Putamen (tissue), 1 donor: ENCODE data around the gene SLC51A.

Experiments
- DNase-seq: peaks from one replicate; pipeline ENCODE4 v3.0.0-alpha.2; 2016; ENCODE audit warnings: low spot score

The SLC51A gene

DNA sequence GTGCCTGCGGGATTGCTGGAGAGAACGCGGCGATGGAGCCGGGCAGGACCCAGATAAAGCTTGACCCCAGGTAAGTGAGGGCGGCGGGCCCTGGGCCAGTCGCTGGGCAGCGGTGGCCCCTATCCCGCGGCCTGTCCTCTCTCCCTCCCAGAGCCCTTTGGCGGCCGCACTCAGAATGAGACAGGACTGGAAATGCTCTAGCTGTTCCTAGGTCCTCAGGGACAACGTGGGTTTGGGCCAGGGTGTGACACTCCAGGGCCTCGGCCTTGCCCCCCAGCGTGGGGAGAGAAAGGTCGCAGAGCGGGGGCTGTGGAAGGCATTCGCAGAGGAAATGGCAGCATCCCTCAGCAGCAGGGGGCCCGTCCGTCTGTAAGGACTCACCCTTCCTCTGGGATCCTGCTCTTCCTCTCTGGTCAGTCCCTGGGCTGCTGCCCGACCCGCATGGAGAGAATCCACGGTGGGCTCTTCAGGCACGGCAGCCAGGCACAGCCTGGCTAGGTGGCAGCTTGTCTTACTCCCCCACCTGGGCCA, 412 bp downstream of the SLC51A start:
- DNase-seq = no peak

DNA sequence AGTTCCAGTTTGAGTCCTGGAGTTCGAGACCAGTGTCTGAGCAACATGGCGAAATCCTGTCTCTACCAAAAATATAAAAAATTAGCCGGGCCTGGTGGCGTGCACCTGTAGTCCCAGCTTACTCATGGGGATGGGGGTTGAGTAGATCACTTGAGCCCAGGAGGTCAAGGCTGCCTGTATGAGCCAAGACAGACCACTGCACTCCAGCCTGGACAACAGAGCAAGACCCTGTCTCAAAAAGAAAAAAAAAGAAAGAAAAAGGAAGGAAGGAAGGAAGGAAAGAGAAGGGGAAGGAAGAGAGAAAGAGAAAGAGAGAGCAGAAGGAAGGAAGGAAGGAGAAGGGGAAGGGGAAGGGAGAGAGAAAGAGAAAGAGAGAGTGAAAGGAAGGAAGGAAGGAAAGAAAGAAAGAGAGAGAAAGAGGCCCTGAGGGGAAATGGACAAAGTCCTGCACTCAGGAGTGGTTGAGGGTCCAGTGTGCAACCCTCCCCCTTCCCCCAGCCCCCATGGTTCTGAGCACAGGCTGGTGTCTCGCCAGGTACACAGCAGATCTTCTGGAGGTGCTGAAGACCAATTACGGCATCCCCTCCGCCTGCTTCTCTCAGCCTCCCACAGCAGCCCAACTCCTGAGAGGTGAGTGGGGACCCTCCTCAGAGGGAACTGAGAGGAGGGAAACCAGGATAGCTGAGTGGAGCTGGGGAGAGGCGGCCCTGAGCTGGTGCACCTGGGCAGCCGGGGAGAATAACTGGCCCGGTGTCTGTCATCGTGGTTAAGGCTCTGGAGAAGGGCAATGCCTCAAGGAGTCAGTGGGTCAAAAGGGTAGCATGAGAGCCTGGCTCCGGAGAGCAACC, 1.2 kb downstream of the SLC51A start:
- no peak for DNase-seq

DNA sequence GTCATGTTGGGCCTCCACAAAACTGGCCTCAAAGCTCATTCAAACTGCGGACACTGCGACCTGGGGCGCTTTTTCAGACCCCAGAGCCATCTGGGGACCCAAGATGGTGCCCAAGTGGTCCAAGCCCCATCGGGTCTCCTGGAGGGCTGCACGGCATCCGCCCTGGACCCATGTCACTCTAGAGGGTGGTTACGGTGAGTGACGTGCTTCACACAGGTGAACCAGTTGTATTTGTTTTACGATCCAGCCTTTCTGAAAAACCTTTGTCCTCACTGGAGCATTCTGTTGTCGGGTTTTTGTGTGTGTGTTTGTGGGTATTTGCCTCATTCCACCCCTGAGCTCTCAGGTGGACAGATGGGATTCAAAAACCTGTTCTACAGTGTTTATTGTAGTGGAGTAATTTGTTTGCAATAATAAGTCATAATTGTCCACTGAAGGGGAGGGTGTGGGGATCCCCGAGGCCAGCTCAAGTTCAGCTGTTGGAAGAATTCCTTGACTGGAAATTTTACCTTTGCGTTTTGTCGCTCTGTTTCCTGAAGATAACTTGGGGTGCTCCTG, 1.9 kb downstream of the SLC51A start:
- no peak for DNase-seq

DNA sequence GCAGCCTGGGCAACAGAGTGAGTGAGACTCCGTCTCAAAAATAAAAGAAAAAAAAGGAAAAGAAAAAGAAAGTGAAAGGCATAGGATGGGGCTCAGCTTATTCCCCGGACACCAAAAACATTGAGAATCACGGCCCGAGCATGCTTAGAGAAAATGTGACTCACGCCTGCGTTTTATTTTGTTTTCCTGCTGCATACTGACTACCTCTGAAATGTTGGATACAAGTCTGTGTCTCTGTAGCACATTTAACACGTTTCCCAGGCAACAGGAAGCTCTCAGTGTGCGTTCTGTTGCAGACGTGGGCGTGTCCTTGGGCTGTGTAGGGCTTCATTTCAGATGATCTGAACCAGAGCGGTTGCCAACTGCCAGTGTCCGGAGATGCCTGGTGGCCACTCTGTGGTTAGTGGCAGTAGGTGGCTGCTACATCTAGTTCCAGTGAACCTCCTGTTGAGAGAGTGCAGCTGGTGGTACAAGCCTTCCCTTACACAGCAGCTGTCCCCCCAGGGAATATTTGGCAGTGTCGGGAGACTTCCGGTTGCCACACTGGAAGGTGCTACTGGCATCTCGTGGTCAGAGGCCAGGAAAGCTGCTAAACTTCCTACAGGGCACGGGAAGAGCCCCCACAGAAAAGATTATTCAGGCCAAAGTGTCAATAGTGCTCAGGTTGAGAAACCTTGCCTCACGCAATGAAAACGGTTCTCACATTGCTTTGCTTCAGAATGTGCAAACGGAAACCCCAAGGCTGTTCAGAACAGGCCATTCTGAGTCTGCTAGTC, 3.0 kb downstream of the SLC51A start:
- peak; percentile 34 for DNase-seq

GRCh38 chr3:196219970-196220311, 3.6 kb downstream of the SLC51A start:
- DNase-seq = no peak

DNA sequence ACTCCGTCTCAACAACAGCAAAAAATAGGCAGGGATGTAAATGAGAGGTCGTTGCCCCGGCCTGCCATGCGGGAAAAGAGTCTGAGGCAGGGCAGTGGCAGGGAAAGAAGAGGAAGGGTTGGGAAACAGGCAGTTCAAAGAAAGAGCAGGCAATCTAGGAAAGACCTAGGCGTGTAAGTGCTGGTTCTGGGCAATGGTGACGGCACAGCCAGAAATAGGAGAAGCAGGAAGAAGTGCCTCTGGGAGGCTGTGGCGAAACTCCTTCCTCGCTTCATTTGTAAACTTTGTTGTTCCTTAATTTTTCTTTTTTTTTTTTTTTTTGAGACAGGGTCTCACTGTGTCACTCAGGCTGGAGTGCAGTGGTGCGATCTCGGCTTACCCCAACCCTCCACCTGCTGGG, 4.3 kb downstream of the SLC51A start:
- DNase-seq = no peak

DNA sequence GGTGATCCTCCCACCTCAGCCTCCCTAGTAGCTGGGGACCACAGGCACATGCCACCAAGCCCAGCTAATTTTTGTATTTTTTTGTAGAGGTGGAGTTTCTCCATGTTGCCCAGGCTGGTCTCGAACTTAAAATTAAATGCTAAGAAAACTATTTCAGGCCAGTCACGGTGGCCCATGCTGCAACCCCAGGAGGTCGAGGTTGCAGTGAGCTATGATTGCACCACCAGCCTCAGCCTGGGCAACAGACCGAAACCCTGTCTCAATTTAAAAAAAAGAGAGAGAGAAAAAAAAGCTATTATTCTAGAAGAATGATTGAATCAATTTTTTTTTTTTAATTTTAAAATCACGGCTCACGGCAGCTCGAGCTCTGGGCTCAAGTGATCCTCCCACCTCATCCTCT, 4.7 kb downstream of the SLC51A start:
- DNase-seq = no peak

DNA sequence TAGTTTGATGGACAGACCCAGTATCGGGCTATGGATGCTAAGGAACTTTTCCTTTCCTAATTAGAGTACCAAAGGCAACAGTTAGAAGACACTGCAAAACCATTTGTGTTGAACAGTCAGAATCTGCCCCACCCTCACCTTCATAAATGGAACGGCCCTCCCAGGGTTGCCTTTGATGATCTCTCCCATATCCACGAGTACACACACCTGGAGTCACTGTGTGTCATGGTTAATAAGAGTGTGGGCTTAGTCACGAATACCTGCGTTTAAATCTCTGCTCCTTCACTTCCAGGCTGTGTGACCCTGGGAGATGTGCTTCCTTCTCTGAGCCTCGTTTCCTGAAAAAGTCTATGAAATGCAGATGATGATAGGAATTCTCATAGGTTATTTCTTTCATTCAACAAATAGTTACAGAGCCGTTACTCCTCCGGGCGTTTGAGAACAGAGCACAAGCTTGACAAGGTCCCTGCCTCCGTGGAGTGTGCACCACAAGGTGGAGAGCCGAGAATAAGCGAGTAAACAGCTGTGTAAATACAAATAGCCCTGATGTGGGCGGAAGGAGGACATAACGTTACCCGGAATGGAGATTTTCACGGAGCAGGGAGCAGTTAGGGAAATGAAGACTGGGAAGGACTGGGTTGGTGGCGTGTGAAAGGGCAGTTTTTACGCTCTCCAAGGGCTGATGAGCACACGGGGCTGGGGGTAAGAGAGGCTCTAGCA, 6.7 kb downstream of the SLC51A start:
- no peak for DNase-seq

GRCh38 chr3:196225086-196225485, 8.8 kb downstream of the SLC51A start:
- no peak for DNase-seq

GRCh38 chr3:196225763-196226364, 9.5 kb downstream of the SLC51A start:
- no peak for DNase-seq

GRCh38 chr3:196227121-196227561, 10.8 kb downstream of the SLC51A start:
- DNase-seq = no peak

DNA sequence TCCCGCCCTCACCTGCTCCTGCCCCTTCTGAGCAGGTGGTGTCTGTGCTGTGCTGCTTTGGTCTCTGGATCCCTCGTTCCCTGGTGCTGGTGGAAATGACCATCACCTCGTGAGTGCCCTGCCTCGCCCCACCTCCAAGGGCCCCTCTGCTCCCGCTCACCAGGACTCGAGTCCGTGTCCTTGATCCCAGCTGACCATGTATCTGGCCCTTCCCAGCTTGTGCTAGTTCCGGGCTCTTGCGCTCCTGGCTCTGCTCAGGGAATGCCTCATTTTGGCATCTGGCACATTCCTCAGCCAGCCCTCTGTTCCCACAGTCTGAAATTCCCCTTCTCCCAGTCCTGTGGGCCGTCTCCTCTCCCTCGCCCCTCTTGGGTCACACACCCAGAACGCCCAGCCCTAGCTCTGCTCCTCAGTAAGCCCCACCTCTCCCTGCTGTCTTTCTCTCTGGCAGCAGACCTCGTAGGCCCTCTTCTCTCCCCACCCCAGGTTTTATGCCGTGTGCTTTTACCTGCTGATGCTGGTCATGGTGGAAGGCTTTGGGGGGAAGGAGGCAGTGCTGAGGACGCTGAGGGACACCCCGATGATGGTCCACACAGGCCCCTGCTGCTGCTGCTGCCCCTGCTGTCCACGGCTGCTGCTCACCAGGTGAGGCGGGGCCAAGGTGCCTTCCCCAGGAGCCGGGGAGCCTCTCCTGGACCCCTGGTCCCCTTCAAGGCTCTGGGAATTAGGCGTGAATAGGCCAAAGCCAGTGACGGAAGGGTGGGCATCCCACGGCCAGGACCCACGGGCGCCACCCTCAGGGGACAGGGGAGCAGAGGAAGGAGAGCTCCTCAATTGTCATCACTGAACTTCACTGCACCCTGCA, 11.5 kb downstream of the SLC51A start:
- DNase-seq = no peak

GRCh38 chr3:196232154-196232881, 16.0 kb downstream of the SLC51A start:
- no peak for DNase-seq

GRCh38 chr3:196232882-196233251, 16.5 kb downstream of the SLC51A start:
- DNase-seq = no peak

DNA sequence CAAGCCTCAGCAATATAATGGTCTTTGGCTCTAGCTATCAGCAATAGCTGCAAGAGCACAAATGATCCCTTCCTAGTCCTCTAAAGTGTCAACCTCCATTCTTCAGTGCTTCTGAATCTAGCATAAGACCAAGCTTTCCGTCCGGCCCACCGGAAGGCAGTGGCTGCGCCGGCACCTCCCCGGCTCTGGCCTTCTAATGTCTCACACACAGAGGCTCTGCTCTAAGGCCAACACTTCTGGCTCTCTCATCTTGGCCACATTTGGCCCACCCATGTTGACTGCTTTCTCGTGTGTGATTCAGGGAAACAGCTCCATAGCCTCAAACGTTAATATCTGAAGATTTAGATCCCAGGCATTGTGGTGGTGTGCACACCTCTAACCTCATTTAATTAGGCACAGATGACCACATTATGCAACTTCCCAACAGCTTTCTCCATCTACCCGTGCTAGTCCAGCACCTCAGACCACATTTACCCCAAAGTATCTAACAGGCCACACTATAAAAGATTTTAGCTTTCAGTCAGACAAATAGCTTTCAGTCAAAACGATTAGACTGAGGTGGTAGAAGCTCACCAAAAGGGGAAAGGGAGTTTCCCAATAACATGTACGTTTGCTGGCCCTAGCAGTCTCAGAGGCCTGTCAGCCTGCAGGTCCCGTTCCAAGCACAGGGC, 19.3 kb downstream of the SLC51A start:
- DNase-seq = no peak

- DNase-seq = no peak
These were observed 19.9 kb downstream of the SLC51A start for GRCh38 chr3:196236223-196236622.

GRCh38 chr3:196237203-196237602, 20.9 kb downstream of the SLC51A start:
- DNase-seq = no peak

- no peak for DNase-seq
These were observed 22.6 kb downstream of the SLC51A start for GRCh38 chr3:196238612-196239560.
